Measurements from ENCODE around the gene GPR78.

- no peak for TF ChIP-seq CTCF (IDR thresholded peaks at IDR 0.05; ENCODE audit: low read depth, low read length)
- TF ChIP-seq EZH2phosphoT487 (IDR thresholded peaks at IDR 0.05; ENCODE audit: low read depth), result no peak
Measured at GRCh38 chr4:8552581-8553205, 27.5 kb upstream of the GPR78 start.
